DND-41 (cell line): ENCODE data around the gene PYGO1.

ENCODE experiments used
- ATAC-seq: fragments of 200-7000 bp; cut with Tn5 transposase; 3 replicates; pipeline ENCODE4 v1.9.1; 2021; ENCODE audit warnings: low read depth; ENCODE audit not compliant: insufficient read depth
- DNase-seq: peaks from one replicate; pipeline ENCODE4 v3.0.0-alpha.2; 2020
- H2AFZ ChIP-seq: 2 replicates; pipeline ENCODE4 v1.6.0; 2012; ENCODE audit warnings: low read depth, low read length
- H3K27ac ChIP-seq: 2 replicates; pipeline ENCODE4 v1.5.1; 2012; ENCODE audit warnings: low read length, inconsistent platforms
- H3K27me3 ChIP-seq: fragments of 200-600 bp; sonication (generic); 2 replicates; pipeline ENCODE4 v1.6.0; 2012; ENCODE audit warnings: low read length, mild to moderate bottlenecking, inconsistent platforms; ENCODE audit not compliant: insufficient read depth, poor library complexity
- H3K36me3 ChIP-seq: 2 replicates; pipeline ENCODE4 v1.5.1; 2012; ENCODE audit warnings: low read length, inconsistent platforms; ENCODE audit not compliant: insufficient read depth
- H3K4me1 ChIP-seq: 2 replicates; pipeline ENCODE4 v1.5.1; 2012; ENCODE audit warnings: mild to moderate bottlenecking, low read length; ENCODE audit not compliant: insufficient read depth
- H3K4me2 ChIP-seq: 2 replicates; pipeline ENCODE4 v1.6.0; 2012; ENCODE audit warnings: mild to moderate bottlenecking, moderate library complexity, low read length, inconsistent platforms; ENCODE audit not compliant: insufficient read depth
- H3K4me3 ChIP-seq, 2 experiments: fragments of 200-600 bp in 1 of 2; shearing (Covaris generic) in 1 of 2; 2 replicates each; pipeline ENCODE4 v1.5.1; 2012 to 2016; ENCODE audit warnings: inconsistent platforms in 2 of 2, low read length in 2 of 2, mild to moderate bottlenecking in 2 of 2, low read depth in 1 of 2, moderate library complexity in 1 of 2
- H3K79me2 ChIP-seq: 2 replicates; pipeline ENCODE4 v1.6.0; 2012; ENCODE audit warnings: low read length, inconsistent platforms; ENCODE audit not compliant: insufficient read depth
- H3K9ac ChIP-seq: 2 replicates; pipeline ENCODE4 v1.6.0; 2012; ENCODE audit warnings: low read depth, mild to moderate bottlenecking, inconsistent platforms, low read length, moderate library complexity
- H3K9me3 ChIP-seq: 2 replicates; pipeline ENCODE4 v1.5.1; 2012; ENCODE audit warnings: low read length, moderate library complexity, mild to moderate bottlenecking, inconsistent platforms; ENCODE audit not compliant: insufficient read depth, severe bottlenecking
- H4K20me1 ChIP-seq: 2 replicates; pipeline ENCODE4 v1.6.0; 2012; ENCODE audit warnings: low read length; ENCODE audit not compliant: insufficient read depth
- CTCF ChIP-seq: IDR thresholded peaks from 2 replicates; pipeline ENCODE4 v1.5.1; 2012; ENCODE audit warnings: borderline replicate concordance, low read length, moderate library complexity, mild to moderate bottlenecking; ENCODE audit not compliant: poor library complexity, severe bottlenecking; ENCODE audit errors: extremely low read depth
- EZH2 ChIP-seq: IDR thresholded peaks from 3 replicates; pipeline ENCODE4 v1.6.1; 2012; ENCODE audit warnings: borderline replicate concordance, low read depth, mild to moderate bottlenecking, moderate library complexity, low read length, inconsistent platforms; ENCODE audit not compliant: severe bottlenecking

The PYGO1 gene

GRCh38 chr15:55527150-55527549 is 61.0 kb downstream of the PYGO1 start:
- Histone ChIP-seq H3K36me3 (no peaks in the 10 kb centered on the region), H3K79me2 (no peaks in the 10 kb centered on the region), H3K27me3 (peaks cover 3% of the 10 kb centered on the region), H3K27ac (no peak overlapping the region), H3K4me1 (no peaks in the 10 kb centered on the region; the same call in 1 of the 2 replicates), H2AFZ (peak overlapping the region; percentile 64; the same call in 1 of the 2 replicates), H3K9ac (no peak overlapping the region), H3K9me3 (no peaks in the 10 kb centered on the region), H3K4me2 (no peak overlapping the region), H4K20me1 (no peaks in the 10 kb centered on the region), H3K4me3 (no peak overlapping the region)
- TF ChIP-seq CTCF (no peak), EZH2 (no peak)
- DNase-seq (no peak), ATAC-seq (no peak)

- no peak overlapping the region for H3K4me2 ChIP-seq
- H2AFZ ChIP-seq: peak overlapping the region; percentile 64
- H3K79me2 ChIP-seq: no peaks in the 10 kb centered on the region
- H3K27me3 ChIP-seq: peaks cover 3% of the 10 kb centered on the region
- ATAC-seq: peak; percentile 66
- TF ChIP-seq CTCF (peak; percentile 63), EZH2 (no peak)
- H3K27ac ChIP-seq: no peak overlapping the region
- no peaks in the 10 kb centered on the region; the same call in 1 of the 2 replicates for H3K4me1 ChIP-seq
- no peak overlapping the region for H3K9ac ChIP-seq
- no peak overlapping the region for H3K4me3 ChIP-seq
- H3K9me3 ChIP-seq: no peaks in the 10 kb centered on the region
- DNase-seq: peak; percentile 24
- no peaks in the 10 kb centered on the region for H4K20me1 ChIP-seq
- no peaks in the 10 kb centered on the region for H3K36me3 ChIP-seq
These were observed 61.5 kb downstream of the PYGO1 start for GRCh38 chr15:55526559-55527036.

- ATAC-seq (no peak), DNase-seq (no peak)
- no peaks in the 10 kb centered on the region; the same call in 1 of the 2 replicates for H3K4me1 ChIP-seq
- no peak overlapping the region for H3K4me2 ChIP-seq
- no peak overlapping the region for H2AFZ ChIP-seq
- H4K20me1 ChIP-seq: no peaks in the 10 kb centered on the region
- H3K9ac ChIP-seq: no peak overlapping the region
- TF ChIP-seq CTCF (no peak), EZH2 (no peak)
- H3K79me2 ChIP-seq: no peaks in the 10 kb centered on the region
- H3K36me3 ChIP-seq: no peaks in the 10 kb centered on the region
- no peaks in the 10 kb centered on the region for H3K9me3 ChIP-seq
- no peaks in the 10 kb centered on the region for H3K27me3 ChIP-seq
- no peak overlapping the region for H3K4me3 ChIP-seq
- H3K27ac ChIP-seq: no peak overlapping the region
These were observed 65.2 kb downstream of the PYGO1 start for GRCh38 chr15:55522742-55523450.

- H3K36me3 ChIP-seq: no peaks in the 10 kb centered on the region
- no peak overlapping the region for H3K4me2 ChIP-seq
- H3K27me3 ChIP-seq: no peaks in the 10 kb centered on the region
- no peak overlapping the region for H3K27ac ChIP-seq
- no peaks in the 10 kb centered on the region for H4K20me1 ChIP-seq
- no peak for ATAC-seq
- TF ChIP-seq EZH2 (no peak), CTCF (no peak)
- no peaks in the 10 kb centered on the region for H3K79me2 ChIP-seq
- no peak overlapping the region for H3K9ac ChIP-seq
- H3K4me3 ChIP-seq: no peak overlapping the region
- no peaks in the 10 kb centered on the region for H3K4me1 ChIP-seq
- DNase-seq: no peak
- no peaks in the 10 kb centered on the region for H3K9me3 ChIP-seq
- H2AFZ ChIP-seq: no peak overlapping the region
These were observed 69.5 kb downstream of the PYGO1 start for GRCh38 chr15:55518641-55519040.
